Peyer's patch (tissue), 4 donors: ENCODE data around the gene ZNF628.

Source experiments
- POLR2A ChIP-seq, 2 donors: fragments of 450-650 bp; IDR thresholded peaks; one replicate each; pipeline ENCODE4 v1.5.1; 2017; ENCODE audit warnings: antibody characterized with exemption in 2 of 2, mild to moderate bottlenecking in 2 of 2, moderate library complexity in 2 of 2
- TF ChIP-seq, protein P1 (sequence below), 6 experiments: fragments of 450-650 bp in 4 of 6; fragments of 200-600 bp in 2 of 6; sonication (generic) in 1 of 6; IDR thresholded peaks; one replicate each; pipeline ENCODE4 v1.5.1; 2017 to 2019; ENCODE audit warnings: antibody characterized with exemption in 6 of 6, mild to moderate bottlenecking in 3 of 6, moderate library complexity in 1 of 6

DNA sequence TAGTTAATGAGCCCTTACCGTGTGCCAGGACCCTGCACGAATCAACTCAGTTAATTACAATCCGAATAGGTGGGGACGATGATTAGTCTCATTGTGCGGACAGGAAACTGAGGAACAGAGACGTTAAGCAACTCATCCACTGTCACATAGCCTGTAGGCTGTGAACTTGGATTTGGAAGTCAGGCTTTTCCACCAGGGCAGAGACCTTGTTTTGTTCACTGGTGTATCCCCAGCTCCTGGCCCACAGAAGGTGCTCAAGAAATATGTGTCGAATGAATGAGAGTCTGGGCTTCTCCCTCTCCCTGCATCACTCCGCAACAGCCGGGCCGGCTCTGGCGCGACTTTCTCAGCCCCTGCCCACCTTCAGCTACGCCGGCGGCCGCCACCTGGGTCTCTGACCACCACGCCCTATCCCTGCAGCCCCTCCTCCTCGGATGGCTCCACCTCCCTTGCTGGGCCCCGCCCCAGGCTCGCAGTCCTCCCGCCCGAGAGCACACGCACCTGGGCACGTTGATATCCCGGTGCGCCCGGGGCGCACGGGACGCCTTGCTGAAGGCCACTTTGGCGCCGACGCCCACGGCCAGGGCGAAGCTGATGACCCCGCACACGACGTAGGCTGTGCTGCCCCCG is 34.6 kb upstream of the ZNF628 start:
- TF ChIP-seq, protein P1, sequence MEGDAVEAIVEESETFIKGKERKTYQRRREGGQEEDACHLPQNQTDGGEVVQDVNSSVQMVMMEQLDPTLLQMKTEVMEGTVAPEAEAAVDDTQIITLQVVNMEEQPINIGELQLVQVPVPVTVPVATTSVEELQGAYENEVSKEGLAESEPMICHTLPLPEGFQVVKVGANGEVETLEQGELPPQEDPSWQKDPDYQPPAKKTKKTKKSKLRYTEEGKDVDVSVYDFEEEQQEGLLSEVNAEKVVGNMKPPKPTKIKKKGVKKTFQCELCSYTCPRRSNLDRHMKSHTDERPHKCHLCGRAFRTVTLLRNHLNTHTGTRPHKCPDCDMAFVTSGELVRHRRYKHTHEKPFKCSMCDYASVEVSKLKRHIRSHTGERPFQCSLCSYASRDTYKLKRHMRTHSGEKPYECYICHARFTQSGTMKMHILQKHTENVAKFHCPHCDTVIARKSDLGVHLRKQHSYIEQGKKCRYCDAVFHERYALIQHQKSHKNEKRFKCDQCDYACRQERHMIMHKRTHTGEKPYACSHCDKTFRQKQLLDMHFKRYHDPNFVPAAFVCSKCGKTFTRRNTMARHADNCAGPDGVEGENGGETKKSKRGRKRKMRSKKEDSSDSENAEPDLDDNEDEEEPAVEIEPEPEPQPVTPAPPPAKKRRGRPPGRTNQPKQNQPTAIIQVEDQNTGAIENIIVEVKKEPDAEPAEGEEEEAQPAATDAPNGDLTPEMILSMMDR (IDR thresholded peaks at IDR 0.05): no peak
- no peak for TF ChIP-seq POLR2A (IDR thresholded peaks at IDR 0.05)
